Gastroesophageal sphincter (tissue), 3 donors: ENCODE measurements around the gene ADAM19.

Experiments used
- CTCF ChIP-seq, 4 experiments: fragments of 200-600 bp in 2 of 4; fragments of 450-650 bp in 2 of 4; sonication (generic) in 1 of 4; IDR thresholded peaks; one replicate each; pipeline ENCODE4 v1.5.1; 2017 to 2019; ENCODE audit warnings: antibody characterized with exemption in 4 of 4, mild to moderate bottlenecking in 2 of 4, moderate library complexity in 2 of 4
- POLR2A ChIP-seq, 2 donors: fragments of 450-650 bp; IDR thresholded peaks; one replicate each; pipeline ENCODE4 v1.6.1; 2017; ENCODE audit warnings: antibody characterized with exemption in 2 of 2, mild to moderate bottlenecking in 2 of 2, moderate library complexity in 1 of 2
- POLR2AphosphoS5 ChIP-seq: sonication (generic); formaldehyde crosslinking; IDR thresholded peaks from one replicate; pipeline ENCODE4 v1.6.1; 2017; ENCODE audit warnings: antibody characterized with exemption

- no peak for TF ChIP-seq POLR2A (IDR thresholded peaks at IDR 0.05)
- no peak for TF ChIP-seq POLR2AphosphoS5
- no peak for TF ChIP-seq CTCF (IDR thresholded peaks at IDR 0.05)
Observed at GRCh38 chr5:157529002-157529401, 46.6 kb downstream of the ADAM19 start.
